SK-N-SH (cell line): ENCODE measurements around the gene CASQ1.

Source experiments
- GATA2 ChIP-seq: sonication (generic); formaldehyde crosslinking; IDR thresholded peaks from 2 replicates; pipeline ENCODE4 v1.5.0; 2020; ENCODE audit warnings: mild to moderate bottlenecking, missing genetic modification reagents
- TF ChIP-seq, protein P1 (sequence below): fragments of 200-600 bp; sonication (generic); IDR thresholded peaks from 2 replicates; pipeline ENCODE4 v1.6.1; 2017; ENCODE audit warnings: antibody characterized with exemption, mild to moderate bottlenecking, moderate library complexity

DNA sequence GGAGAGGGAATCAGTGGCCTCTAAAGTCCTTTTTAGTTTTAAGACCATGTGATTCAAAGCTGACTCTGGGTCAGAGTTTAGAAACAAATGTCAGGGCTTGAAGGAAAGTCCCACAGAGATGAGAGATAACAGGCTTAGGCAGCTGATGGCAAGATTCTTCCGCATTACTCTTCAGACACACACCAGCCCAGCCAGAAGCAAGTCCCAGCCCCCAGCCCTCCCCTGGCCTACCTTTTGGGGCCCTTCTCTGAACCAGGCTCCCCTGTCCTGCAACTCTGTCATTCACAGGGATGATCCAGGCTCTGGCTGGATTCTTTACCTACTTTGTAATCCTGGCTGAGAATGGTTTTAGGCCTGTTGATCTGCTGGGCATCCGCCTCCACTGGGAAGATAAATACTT is 13.1 kb upstream of the CASQ1 start:
- no peak for TF ChIP-seq GATA2 (CRISPR knock-in tag)
- TF ChIP-seq, protein P1, sequence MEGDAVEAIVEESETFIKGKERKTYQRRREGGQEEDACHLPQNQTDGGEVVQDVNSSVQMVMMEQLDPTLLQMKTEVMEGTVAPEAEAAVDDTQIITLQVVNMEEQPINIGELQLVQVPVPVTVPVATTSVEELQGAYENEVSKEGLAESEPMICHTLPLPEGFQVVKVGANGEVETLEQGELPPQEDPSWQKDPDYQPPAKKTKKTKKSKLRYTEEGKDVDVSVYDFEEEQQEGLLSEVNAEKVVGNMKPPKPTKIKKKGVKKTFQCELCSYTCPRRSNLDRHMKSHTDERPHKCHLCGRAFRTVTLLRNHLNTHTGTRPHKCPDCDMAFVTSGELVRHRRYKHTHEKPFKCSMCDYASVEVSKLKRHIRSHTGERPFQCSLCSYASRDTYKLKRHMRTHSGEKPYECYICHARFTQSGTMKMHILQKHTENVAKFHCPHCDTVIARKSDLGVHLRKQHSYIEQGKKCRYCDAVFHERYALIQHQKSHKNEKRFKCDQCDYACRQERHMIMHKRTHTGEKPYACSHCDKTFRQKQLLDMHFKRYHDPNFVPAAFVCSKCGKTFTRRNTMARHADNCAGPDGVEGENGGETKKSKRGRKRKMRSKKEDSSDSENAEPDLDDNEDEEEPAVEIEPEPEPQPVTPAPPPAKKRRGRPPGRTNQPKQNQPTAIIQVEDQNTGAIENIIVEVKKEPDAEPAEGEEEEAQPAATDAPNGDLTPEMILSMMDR: no peak
